ENCODE results near the gene MRPL48.

Gene MRPL48

DNA sequence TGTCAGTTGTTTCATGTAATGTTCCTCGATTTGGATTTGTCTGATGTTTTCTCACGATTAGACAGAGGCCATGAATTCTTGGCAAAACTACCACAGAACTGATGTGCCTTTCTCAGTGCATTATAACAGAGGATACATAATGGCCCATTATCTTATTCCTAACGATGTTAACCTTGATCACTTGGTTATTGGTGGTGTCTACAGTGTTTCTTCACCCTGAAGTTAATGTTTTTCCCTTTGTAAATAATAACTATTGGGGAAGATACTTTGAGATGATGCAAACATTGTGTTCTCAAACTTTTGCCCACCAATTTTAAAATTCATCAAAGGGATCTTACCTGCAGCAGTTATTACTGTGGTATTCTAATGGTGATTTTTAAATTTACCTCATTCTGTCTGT is 39.9 kb upstream of the MRPL48 start:
- H3F3A ChIP-seq (ENCODE audit: insufficient read depth) = peaks cover 6% of the 10 kb centered on the region; the same call in 1 of the 2 replicates
- H3K4me3 ChIP-seq (ENCODE audit: insufficient read depth, low read length, poor library complexity, severe bottlenecking) = no peak overlapping the region
- H3K27me3 ChIP-seq (ENCODE audit: low read length) = no peaks in the 10 kb centered on the region
- H3K9ac ChIP-seq (ENCODE audit: low read length) = no peak overlapping the region
- H3K27ac ChIP-seq (ENCODE audit: low read depth, low read length) = no peak overlapping the region
- H4K20me1 ChIP-seq (ENCODE audit: low read depth, low read length) = peaks cover 7% of the 10 kb centered on the region; the same call in 1 of the 2 replicates
- H3K36me3 ChIP-seq (ENCODE audit: low read length) = no peaks in the 10 kb centered on the region
- no peak overlapping the region for H2AFZ ChIP-seq (ENCODE audit: low read depth, low read length, severe bottlenecking)
- no peaks in the 10 kb centered on the region for H3K9me2 ChIP-seq (replicated peaks; ENCODE audit: insufficient read depth, low read length)
- TF ChIP-seq EZH2phosphoT487 (conservative IDR thresholded peaks at IDR 0.05; ENCODE audit: low read length) = no peak
- TF ChIP-seq, protein P1, sequence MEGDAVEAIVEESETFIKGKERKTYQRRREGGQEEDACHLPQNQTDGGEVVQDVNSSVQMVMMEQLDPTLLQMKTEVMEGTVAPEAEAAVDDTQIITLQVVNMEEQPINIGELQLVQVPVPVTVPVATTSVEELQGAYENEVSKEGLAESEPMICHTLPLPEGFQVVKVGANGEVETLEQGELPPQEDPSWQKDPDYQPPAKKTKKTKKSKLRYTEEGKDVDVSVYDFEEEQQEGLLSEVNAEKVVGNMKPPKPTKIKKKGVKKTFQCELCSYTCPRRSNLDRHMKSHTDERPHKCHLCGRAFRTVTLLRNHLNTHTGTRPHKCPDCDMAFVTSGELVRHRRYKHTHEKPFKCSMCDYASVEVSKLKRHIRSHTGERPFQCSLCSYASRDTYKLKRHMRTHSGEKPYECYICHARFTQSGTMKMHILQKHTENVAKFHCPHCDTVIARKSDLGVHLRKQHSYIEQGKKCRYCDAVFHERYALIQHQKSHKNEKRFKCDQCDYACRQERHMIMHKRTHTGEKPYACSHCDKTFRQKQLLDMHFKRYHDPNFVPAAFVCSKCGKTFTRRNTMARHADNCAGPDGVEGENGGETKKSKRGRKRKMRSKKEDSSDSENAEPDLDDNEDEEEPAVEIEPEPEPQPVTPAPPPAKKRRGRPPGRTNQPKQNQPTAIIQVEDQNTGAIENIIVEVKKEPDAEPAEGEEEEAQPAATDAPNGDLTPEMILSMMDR (IDR thresholded peaks at IDR 0.05; ENCODE audit: insufficient read depth, low read length, poor library complexity, severe bottlenecking) = no peak
- no peak overlapping the region for H3K4me2 ChIP-seq (ENCODE audit: low read depth, low read length, poor library complexity, severe bottlenecking)
- no peaks in the 10 kb centered on the region for H3K9me3 ChIP-seq (ENCODE audit: insufficient read depth, low read length)
- H3K79me2 ChIP-seq (ENCODE audit: insufficient read depth, low read length) = peaks cover 97% of the 10 kb centered on the region

DNA sequence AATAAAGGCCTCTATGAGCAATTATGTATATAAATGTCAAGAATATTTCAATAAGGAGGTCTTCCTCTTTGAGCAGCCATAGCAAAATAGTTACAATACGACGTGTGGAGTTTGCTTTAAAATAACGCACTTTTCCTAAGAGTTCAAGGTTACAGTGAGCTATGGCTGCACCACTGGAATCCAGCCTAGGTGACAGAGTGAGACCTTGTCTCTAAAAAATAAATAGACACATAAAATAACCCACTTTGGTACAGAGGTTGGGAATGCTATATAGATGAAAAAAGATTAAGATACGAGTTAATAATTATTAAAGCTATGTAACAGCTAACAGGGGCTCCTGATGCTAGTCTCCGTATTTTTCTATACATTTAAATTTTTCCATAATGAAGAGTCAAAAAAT is 39.4 kb upstream of the MRPL48 start:
- Histone ChIP-seq H3F3A (ENCODE audit: insufficient read depth) (peaks cover 6% of the 10 kb centered on the region; the same call in 1 of the 2 replicates), H3K79me2 (ENCODE audit: insufficient read depth, low read length) (peaks cover 95% of the 10 kb centered on the region), H3K4me2 (ENCODE audit: low read depth, low read length, poor library complexity, severe bottlenecking) (no peak overlapping the region), H2AFZ (ENCODE audit: low read depth, low read length, severe bottlenecking) (no peak overlapping the region), H3K9me2 (replicated peaks; ENCODE audit: insufficient read depth, low read length) (no peaks in the 10 kb centered on the region), H4K20me1 (ENCODE audit: low read depth, low read length) (peaks cover 7% of the 10 kb centered on the region; the same call in 1 of the 2 replicates), H3K4me3 (ENCODE audit: insufficient read depth, low read length, poor library complexity, severe bottlenecking) (no peak overlapping the region), H3K36me3 (ENCODE audit: low read length) (no peaks in the 10 kb centered on the region), H3K27me3 (ENCODE audit: low read length) (no peaks in the 10 kb centered on the region), H3K9me3 (ENCODE audit: insufficient read depth, low read length) (no peaks in the 10 kb centered on the region), H3K9ac (ENCODE audit: low read length) (no peak overlapping the region), H3K27ac (ENCODE audit: low read depth, low read length) (no peak overlapping the region)
- TF ChIP-seq EZH2phosphoT487 (conservative IDR thresholded peaks at IDR 0.05; ENCODE audit: low read length) = no peak
- TF ChIP-seq, protein P1 (IDR thresholded peaks at IDR 0.05; ENCODE audit: insufficient read depth, low read length, poor library complexity, severe bottlenecking) = no peak

DNA sequence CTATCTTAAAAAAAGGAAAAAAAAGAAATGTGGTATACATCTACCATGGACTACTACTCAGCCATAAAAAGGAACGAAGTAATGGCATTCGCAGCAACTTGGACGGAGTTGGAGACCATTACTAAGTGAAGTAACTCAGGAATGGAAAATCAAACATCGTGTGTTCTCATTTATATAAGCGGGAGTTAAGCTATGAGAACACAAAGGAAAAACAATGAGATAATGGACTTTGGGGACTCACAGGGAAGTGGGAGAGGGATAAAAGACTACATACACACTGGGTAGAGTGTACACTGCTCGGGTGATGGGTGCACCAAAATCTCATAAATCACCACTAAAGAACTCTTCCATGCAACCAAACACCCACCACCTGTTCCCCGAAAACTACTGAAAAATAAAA is 38.6 kb upstream of the MRPL48 start:
- TF ChIP-seq, protein P1 (IDR thresholded peaks at IDR 0.05; ENCODE audit: insufficient read depth, low read length, poor library complexity, severe bottlenecking) = no peak
- no peak for TF ChIP-seq EZH2phosphoT487 (conservative IDR thresholded peaks at IDR 0.05; ENCODE audit: low read length)
- Histone ChIP-seq H3K9me3 (ENCODE audit: insufficient read depth, low read length) (no peaks in the 10 kb centered on the region), H3K9me2 (replicated peaks; ENCODE audit: insufficient read depth, low read length) (no peaks in the 10 kb centered on the region), H3K4me3 (ENCODE audit: insufficient read depth, low read length, poor library complexity, severe bottlenecking) (no peak overlapping the region), H2AFZ (ENCODE audit: low read depth, low read length, severe bottlenecking) (no peak overlapping the region), H3K9ac (ENCODE audit: low read length) (no peak overlapping the region), H3K27ac (ENCODE audit: low read depth, low read length) (no peak overlapping the region), H3K36me3 (ENCODE audit: low read length) (no peaks in the 10 kb centered on the region), H3K79me2 (ENCODE audit: insufficient read depth, low read length) (peaks cover 95% of the 10 kb centered on the region), H3F3A (ENCODE audit: insufficient read depth) (peaks cover 6% of the 10 kb centered on the region; the same call in 1 of the 2 replicates), H3K27me3 (ENCODE audit: low read length) (no peaks in the 10 kb centered on the region), H4K20me1 (ENCODE audit: low read depth, low read length) (peaks cover 7% of the 10 kb centered on the region; the same call in 1 of the 2 replicates), H3K4me2 (ENCODE audit: low read depth, low read length, poor library complexity, severe bottlenecking) (no peak overlapping the region)
